HG03565 (cell line): ENCODE data around the gene UTP11.

Experiments
- ATAC-seq: cut with Tn5 transposase; IDR thresholded peaks from one replicate; pipeline ENCODE4 v1.9.1; 2021; ENCODE audit warnings: mild to moderate bottlenecking, moderate library complexity; ENCODE audit not compliant: unreplicated experiment

Gene UTP11

GRCh38 chr1:38045401-38046332, 33.1 kb downstream of the UTP11 start:
- ATAC-seq: no peak

- ATAC-seq: no peak
Observed at GRCh38 chr1:38046333-38046883, 33.9 kb downstream of the UTP11 start, which contains the start of gene POU3F1. Gene POU3F1, minus strand, starts transcription at chr1:38046793. Its CDS starts 50 bp downstream, at chr1:38046743.

GRCh38 chr1:38046884-38047602, 34.5 kb downstream of the UTP11 start:
- ATAC-seq: no peak

GRCh38 chr1:38047603-38048141, 35.1 kb downstream of the UTP11 start:
- no peak for ATAC-seq

GRCh38 chr1:38050397-38051078, 38.0 kb downstream of the UTP11 start:
- ATAC-seq: no peak

- no peak for ATAC-seq
Observed at GRCh38 chr1:38051079-38051543, 38.6 kb downstream of the UTP11 start.

GRCh38 chr1:38052750-38053415, 40.3 kb downstream of the UTP11 start:
- ATAC-seq: peak; percentile 38

GRCh38 chr1:38053416-38054091, 41.0 kb downstream of the UTP11 start:
- ATAC-seq: no peak

- no peak for ATAC-seq
Observed at GRCh38 chr1:38055398-38055797, 42.9 kb downstream of the UTP11 start.

- ATAC-seq: no peak
Observed at GRCh38 chr1:38055965-38056364, 43.4 kb downstream of the UTP11 start.

GRCh38 chr1:38059635-38060250, 47.2 kb downstream of the UTP11 start:
- ATAC-seq: no peak

- ATAC-seq: no peak
Observed at GRCh38 chr1:38060498-38060897, 48.0 kb downstream of the UTP11 start.

- ATAC-seq: no peak
Observed at GRCh38 chr1:38061290-38061689, 48.8 kb downstream of the UTP11 start.

GRCh38 chr1:38061883-38062328, 49.4 kb downstream of the UTP11 start:
- no peak for ATAC-seq

- no peak for ATAC-seq
Observed at GRCh38 chr1:38062361-38063288, 50.1 kb downstream of the UTP11 start.

- no peak for ATAC-seq
Observed at GRCh38 chr1:38063616-38064015, 51.1 kb downstream of the UTP11 start.

GRCh38 chr1:38064197-38064903, 51.8 kb downstream of the UTP11 start:
- ATAC-seq: no peak
